Activated T-helper 2 cell treated with anti-CD3 and anti-CD28 coated beads, Interferon-gamma antibody, Interleukin-2, Interleukin-4, amounts not matched to agents 10 μg/mL and 5 μg/mL and 100 μg/mL, durations not matched to agents 14 hours and 24 hours and 36 hours (primary cell): ENCODE measurements around the gene C10orf62. TPM values are rescaled to one million over a fixed set of nuclear protein-coding genes. Genes with fewer than 3 reads are reported as not detected.

ENCODE experiments used
- DNase-seq: peaks from one replicate; pipeline ENCODE4 v3.0.0; 2021; ENCODE audit warnings: low spot score
- H3K27ac Mint-ChIP-seq: one replicate; pipeline ENCODE4 v1.8.0; 2021; ENCODE audit warnings: mixed read lengths
- H3K27me3 Mint-ChIP-seq: one replicate; pipeline ENCODE4 v1.8.0; 2021; ENCODE audit warnings: low read depth, mixed read lengths
- H3K36me3 Mint-ChIP-seq: one replicate; pipeline ENCODE4 v1.8.0; 2021; ENCODE audit warnings: low read depth, mixed read lengths
- H3K4me1 Mint-ChIP-seq: one replicate; pipeline ENCODE4 v1.8.0; 2021; ENCODE audit warnings: low read depth, mixed read lengths
- H3K4me3 Mint-ChIP-seq: one replicate; pipeline ENCODE4 v1.8.0; 2021; ENCODE audit warnings: low read depth, mild to moderate bottlenecking, moderate library complexity, mixed read lengths
- H3K9me3 Mint-ChIP-seq: one replicate; pipeline ENCODE4 v1.8.0; 2021; ENCODE audit warnings: mixed read lengths
- intact Hi-C: fragments of 100-400 bp; cut with micrococcal nuclease; formaldehyde crosslinking; loops from one replicate; pipeline ENCODE4 v1.15.1; 2023
- total RNA-seq: library from RNA; stranded (reverse); gene quantifications from 2 replicates; pipeline ENCODE4 v1.2.3, GENCODE V29; 2022

Gene C10orf62
- total RNA-seq, 1 donor from 2014 or later, result not detected

DNA sequence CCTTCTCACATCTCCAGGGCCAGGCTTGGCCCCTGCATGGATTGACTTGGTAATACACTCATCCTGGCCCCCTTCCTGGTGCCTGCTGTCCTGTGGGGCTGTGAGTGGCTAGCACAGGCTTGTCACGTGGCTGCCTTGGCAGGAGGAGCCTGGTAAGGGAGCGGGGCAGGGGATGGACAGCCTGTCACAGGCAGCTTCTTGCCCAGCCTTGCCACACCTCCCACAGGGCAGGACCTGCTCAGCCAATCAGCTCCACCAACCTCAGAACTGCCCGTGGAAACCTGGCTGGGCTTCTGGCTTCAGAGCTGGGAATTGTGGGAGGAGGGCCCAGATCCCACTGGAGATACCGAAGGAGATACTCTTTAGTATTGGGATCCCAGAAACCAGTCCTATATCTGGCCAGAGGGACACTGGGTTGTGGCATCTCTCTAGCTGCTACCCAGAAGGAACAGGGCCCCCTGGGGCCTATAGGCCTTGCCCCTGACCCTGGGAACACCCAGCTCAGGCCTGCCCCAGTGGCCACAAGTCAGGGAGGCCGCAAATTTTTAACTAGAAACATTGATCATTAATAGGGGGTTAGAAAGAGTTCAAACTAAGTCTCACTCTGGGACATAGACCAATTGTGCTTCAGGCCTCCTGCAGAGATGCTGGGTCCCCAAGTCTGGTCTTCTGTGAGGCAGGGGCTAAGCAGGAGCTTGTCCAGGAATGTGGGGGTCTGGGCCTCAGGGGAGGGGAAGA, 5.3 kb upstream of the C10orf62 start, which contains the start of gene HOGA1:
TSS of gene HOGA1 (plus strand) at position 330 of the 738 bp plus-strand sequence. CDS start at position 645, 315 bp downstream.
- Mint-ChIP-seq H3K27me3 (peaks cover 2% of the 10 kb centered on the region), H3K4me1 (no peaks in the 10 kb centered on the region), H3K27ac (no peak within 1 kb of the TSS), H3K36me3 (no peaks in the 10 kb centered on the region), H3K4me3 (no peak within 1 kb of the TSS), H3K9me3 (no peaks in the 10 kb centered on the region)
- no peak for DNase-seq
- intact Hi-C loops, result no loop called here

DNA sequence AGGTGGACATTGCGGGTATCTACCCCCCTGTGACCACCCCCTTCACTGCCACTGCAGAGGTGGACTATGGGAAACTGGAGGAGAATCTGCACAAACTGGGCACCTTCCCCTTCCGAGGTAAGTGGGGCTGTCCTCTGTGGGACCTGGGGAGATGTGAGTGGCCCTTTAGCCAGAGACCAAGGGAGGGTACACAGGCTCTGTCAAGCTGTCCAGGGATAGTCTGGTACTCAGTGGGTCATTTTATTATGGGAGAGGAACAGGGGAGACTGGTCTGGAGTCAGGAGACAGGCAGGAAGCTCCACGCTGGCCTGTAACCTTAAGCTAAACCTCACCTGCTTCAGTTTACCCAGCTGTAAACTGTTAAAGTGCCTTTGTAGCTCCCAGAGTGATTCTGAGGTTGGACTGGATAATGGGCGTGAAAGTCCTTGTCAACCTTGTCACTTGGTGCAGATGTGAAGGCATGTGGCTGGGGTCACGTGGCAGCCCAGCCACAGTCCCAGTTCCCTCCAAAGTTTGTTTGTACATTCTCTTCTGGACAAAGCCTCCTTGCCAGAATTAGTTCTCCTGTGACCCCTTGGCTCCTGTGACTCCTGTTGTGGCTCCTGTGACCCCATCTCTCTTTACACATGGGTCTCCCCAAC, 4.6 kb upstream of the C10orf62 start:
- no peak overlapping the region for H3K27ac Mint-ChIP-seq
- H3K27me3 Mint-ChIP-seq, result peaks cover 1% of the 10 kb centered on the region
- intact Hi-C loops, result no loop called here
- H3K9me3 Mint-ChIP-seq, result no peaks in the 10 kb centered on the region
- H3K36me3 Mint-ChIP-seq, result no peaks in the 10 kb centered on the region
- no peak for DNase-seq
- H3K4me3 Mint-ChIP-seq, result no peak overlapping the region
- H3K4me1 Mint-ChIP-seq, result no peaks in the 10 kb centered on the region

DNA sequence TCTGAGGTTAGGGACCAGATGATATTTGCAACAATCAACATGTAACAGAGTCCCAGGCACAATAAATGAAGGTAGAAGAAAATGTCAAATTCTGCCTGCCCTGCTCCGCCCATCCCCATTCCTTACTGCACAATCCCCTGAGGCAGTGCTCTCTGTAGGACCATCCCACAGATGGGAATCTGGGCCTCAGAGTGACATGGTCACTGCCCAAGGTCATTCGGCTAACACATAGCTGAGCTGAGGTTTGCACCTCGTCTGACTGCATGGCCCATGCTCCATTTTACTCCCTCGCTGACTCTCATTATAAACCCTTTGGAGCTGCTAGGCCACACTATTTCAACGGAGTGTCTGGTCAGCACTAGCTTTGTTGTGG, 4.1 kb upstream of the C10orf62 start:
- intact Hi-C loops, result no loop called here
- Mint-ChIP-seq H3K4me1 (no peaks in the 10 kb centered on the region), H3K27me3 (no peaks in the 10 kb centered on the region), H3K4me3 (no peak overlapping the region), H3K9me3 (no peaks in the 10 kb centered on the region), H3K36me3 (no peaks in the 10 kb centered on the region), H3K27ac (no peak overlapping the region)
- no peak for DNase-seq

DNA sequence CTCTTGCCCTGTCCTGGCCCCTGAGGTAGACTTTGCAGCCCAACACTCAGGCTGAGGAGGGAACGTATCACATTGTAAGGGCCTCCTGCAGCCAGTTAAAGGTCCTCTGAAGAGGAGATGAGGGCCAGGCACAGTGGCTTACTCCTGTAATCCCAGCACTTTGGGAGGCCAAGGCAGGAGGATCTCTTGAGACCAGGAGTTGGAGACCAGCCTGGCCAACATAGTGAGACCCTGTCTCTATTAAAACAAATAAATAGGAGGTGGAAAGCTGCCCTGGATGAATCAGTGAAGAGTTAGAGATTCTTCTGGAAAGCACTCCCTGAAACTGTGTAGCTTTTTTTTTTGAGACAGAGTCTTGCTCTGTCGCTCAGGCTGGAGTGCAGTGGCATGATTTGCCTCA, 2.3 kb upstream of the C10orf62 start:
- Mint-ChIP-seq H3K27ac (no peak overlapping the region), H3K4me1 (no peaks in the 10 kb centered on the region), H3K4me3 (no peak overlapping the region), H3K9me3 (no peaks in the 10 kb centered on the region), H3K36me3 (no peaks in the 10 kb centered on the region), H3K27me3 (no peaks in the 10 kb centered on the region)
- no peak for DNase-seq
- intact Hi-C loops, result no loop called here

DNA sequence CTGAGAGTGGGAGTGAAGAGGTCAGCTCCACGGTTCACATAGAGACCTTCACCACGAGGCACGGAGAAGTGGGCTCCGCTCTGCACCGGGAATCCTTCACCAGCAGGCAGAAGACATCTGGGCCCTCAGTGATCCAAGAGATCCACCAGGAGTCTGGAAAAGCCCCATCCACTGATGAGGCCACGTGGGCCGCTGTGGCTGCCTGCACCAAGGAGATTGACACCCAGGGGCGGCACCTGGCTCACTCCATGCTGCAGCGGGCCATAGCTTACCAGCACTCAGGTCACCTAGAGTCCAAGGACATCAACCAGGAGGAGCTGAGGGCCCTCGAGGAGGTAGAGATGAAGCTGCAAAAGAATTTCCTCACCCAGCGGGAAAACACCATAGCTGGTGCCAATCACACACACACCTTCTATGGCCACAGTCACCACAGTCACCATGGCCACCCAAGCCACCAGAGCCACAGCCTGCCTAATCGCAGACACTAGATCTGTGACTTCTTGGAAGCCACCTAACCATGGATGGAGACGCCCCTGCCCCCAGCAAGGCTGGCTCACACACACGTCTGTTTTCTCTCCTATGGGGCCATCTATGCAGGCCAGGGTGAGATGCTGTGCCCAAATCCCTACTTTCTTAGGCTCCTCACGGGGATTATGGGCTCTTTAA, 694 bp downstream of the C10orf62 start:
- DNase-seq, result no peak
- Mint-ChIP-seq H3K27me3 (no peaks in the 10 kb centered on the region), H3K36me3 (no peaks in the 10 kb centered on the region), H3K27ac (no peak overlapping the region), H3K9me3 (no peaks in the 10 kb centered on the region), H3K4me3 (no peak overlapping the region), H3K4me1 (no peaks in the 10 kb centered on the region)
- intact Hi-C loops, result no loop called here

- no peaks in the 10 kb centered on the region for H3K9me3 Mint-ChIP-seq
- intact Hi-C loops, result no loop called here
- no peaks in the 10 kb centered on the region for H3K4me1 Mint-ChIP-seq
- no peak overlapping the region for H3K27ac Mint-ChIP-seq
- DNase-seq, result no peak
- no peak overlapping the region for H3K4me3 Mint-ChIP-seq
- H3K27me3 Mint-ChIP-seq, result no peaks in the 10 kb centered on the region
- no peaks in the 10 kb centered on the region for H3K36me3 Mint-ChIP-seq
Measured at GRCh38 chr10:97590748-97591495, 1.4 kb downstream of the C10orf62 start.

- Mint-ChIP-seq H3K36me3 (no peaks in the 10 kb centered on the region), H3K27me3 (no peaks in the 10 kb centered on the region), H3K9me3 (no peaks in the 10 kb centered on the region), H3K27ac (no peak overlapping the region), H3K4me3 (no peak overlapping the region), H3K4me1 (no peaks in the 10 kb centered on the region)
- no peak for DNase-seq
- intact Hi-C loops, result no loop called here
Measured at GRCh38 chr10:97593421-97593820, 3.9 kb downstream of the C10orf62 start.

- no peaks in the 10 kb centered on the region for H3K27me3 Mint-ChIP-seq
- H3K27ac Mint-ChIP-seq, result no peak overlapping the region
- no peaks in the 10 kb centered on the region for H3K36me3 Mint-ChIP-seq
- no peak overlapping the region for H3K4me3 Mint-ChIP-seq
- no peaks in the 10 kb centered on the region for H3K4me1 Mint-ChIP-seq
- no peaks in the 10 kb centered on the region for H3K9me3 Mint-ChIP-seq
- DNase-seq, result no peak
- intact Hi-C loops, result no loop called here
Measured at GRCh38 chr10:97596101-97597082, 6.9 kb downstream of the C10orf62 start.

GRCh38 chr10:97597778-97598177, 8.3 kb downstream of the C10orf62 start:
- no peak overlapping the region for H3K4me3 Mint-ChIP-seq

DNA sequence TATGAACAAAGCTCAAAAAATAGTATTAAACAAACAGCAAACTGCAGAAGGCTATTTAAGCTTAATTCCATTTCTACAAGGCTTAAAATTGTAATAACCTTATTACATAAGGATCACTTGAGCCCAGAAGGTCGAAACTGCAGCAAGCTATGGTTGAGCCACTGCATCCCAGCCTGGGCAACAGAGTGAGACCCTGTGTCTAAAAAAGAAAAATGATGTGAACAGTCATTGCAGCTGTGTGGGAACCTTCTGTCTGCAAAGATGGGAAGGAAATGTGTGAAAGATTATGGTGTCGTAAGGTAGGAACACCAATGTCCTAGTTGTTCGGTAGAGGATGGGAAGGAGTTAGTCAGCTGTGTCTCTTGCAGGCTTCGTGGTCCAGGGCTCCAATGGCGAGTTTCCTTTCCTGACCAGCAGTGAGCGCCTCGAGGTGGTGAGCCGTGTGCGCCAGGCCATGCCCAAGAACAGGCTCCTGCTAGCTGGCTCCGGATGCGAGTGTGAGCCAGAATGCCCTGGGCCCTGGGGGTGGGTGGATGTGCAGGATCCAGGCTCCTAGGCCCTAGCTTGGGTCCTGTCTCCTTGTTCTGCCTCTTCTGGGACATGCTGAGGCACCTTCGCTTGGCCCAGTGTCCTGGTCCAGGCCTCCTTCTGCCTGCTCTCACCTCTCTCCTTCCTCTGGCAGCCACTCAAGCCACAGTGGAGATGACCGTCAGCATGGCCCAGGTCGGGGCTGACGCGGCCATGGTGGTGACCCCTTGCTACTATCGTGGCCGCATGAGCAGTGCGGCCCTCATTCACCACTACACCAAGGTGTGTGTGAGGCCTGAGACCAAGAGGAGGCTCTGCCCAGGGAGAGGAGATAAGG, 9.1 kb downstream of the C10orf62 start:
- DNase-seq, result no peak
- Mint-ChIP-seq H3K27ac (no peak overlapping the region), H3K9me3 (no peaks in the 10 kb centered on the region), H3K4me1 (no peaks in the 10 kb centered on the region), H3K4me3 (no peak overlapping the region), H3K27me3 (no peaks in the 10 kb centered on the region), H3K36me3 (no peaks in the 10 kb centered on the region)
- intact Hi-C loops, result no loop called here

More at GRCh38 chr10:97597778-97598177, 8.3 kb downstream of the C10orf62 start:
- intact Hi-C loops, result no loop called here
- H3K4me1 Mint-ChIP-seq, result no peaks in the 10 kb centered on the region
- H3K36me3 Mint-ChIP-seq, result no peaks in the 10 kb centered on the region
- H3K27ac Mint-ChIP-seq, result no peak overlapping the region
- H3K9me3 Mint-ChIP-seq, result no peaks in the 10 kb centered on the region
- H3K27me3 Mint-ChIP-seq, result no peaks in the 10 kb centered on the region
- no peak for DNase-seq

DNA sequence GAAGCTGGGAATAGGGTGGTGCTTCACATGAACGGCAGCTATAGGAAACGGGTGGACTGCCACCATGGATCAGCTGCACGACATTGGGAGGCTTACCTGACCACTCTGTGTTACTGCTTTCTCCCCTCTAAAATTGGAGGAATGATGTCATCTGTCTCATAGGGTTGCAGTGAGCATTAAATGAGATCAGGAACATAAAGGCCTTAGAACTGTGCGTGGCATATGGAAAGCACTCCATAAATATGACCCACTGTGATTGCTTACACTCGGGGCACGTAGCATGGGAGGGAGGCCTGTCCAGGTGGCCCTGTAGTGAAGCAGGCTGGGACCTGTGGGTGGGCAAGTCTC, 9.7 kb downstream of the C10orf62 start:
- Mint-ChIP-seq H3K27me3 (no peaks in the 10 kb centered on the region), H3K4me3 (no peak overlapping the region), H3K9me3 (no peaks in the 10 kb centered on the region), H3K4me1 (no peaks in the 10 kb centered on the region), H3K36me3 (no peaks in the 10 kb centered on the region), H3K27ac (no peak overlapping the region)
- intact Hi-C loops, result no loop called here
- no peak for DNase-seq
